NCI-H1048 (cell line): ENCODE measurements around the gene SNTA1.
"Not testable (repeated sequence)": the region's sequence is repeated elsewhere in the genome, so short reads cannot be mapped to it uniquely, and the experiment has no call there.

ENCODE experiments used
- DNase-seq: peaks from one replicate; lab custom pipeline; 2025; lab: John Stamatoyannopoulos, UW

Gene SNTA1

GRCh38 chr20:33465481-33466302, 22.1 kb upstream of the SNTA1 start:
- no peak for DNase-seq

- not testable (repeated sequence) for DNase-seq
These were observed 21.2 kb upstream of the SNTA1 start for GRCh38 chr20:33464759-33465158.

GRCh38 chr20:33463332-33464101, 20.0 kb upstream of the SNTA1 start:
- DNase-seq: no peak

- DNase-seq: no peak
These were observed 17.1 kb upstream of the SNTA1 start for GRCh38 chr20:33460711-33461110.

GRCh38 chr20:33459599-33459998, 16.0 kb upstream of the SNTA1 start:
- DNase-seq: no peak

GRCh38 chr20:33456916-33457642, 13.5 kb upstream of the SNTA1 start:
- not testable (repeated sequence) for DNase-seq

GRCh38 chr20:33450867-33451266, 7.3 kb upstream of the SNTA1 start:
- no peak for DNase-seq

GRCh38 chr20:33445881-33446625, 2.5 kb upstream of the SNTA1 start:
- no peak for DNase-seq

GRCh38 chr20:33444797-33445560, 1.4 kb upstream of the SNTA1 start:
- DNase-seq: no peak

- no peak for DNase-seq
These were observed 504 bp downstream of the SNTA1 start for GRCh38 chr20:33443006-33443511.

- no peak for DNase-seq
These were observed 1.2 kb downstream of the SNTA1 start for GRCh38 chr20:33442136-33443005.

- no peak for DNase-seq
These were observed 2.2 kb downstream of the SNTA1 start for GRCh38 chr20:33441142-33441955.

- not testable (repeated sequence) for DNase-seq
These were observed 3.0 kb downstream of the SNTA1 start for GRCh38 chr20:33440562-33440961.

GRCh38 chr20:33438481-33438880, 5.1 kb downstream of the SNTA1 start:
- DNase-seq: no peak

GRCh38 chr20:33437141-33437911, 6.2 kb downstream of the SNTA1 start:
- DNase-seq: no peak

GRCh38 chr20:33434434-33434833, 9.1 kb downstream of the SNTA1 start:
- no peak for DNase-seq

GRCh38 chr20:33433465-33434234, 9.9 kb downstream of the SNTA1 start:
- no peak for DNase-seq
